PC-9 (cell line): Measurements from ENCODE around the gene SOCS6.

Experiments
- EZH2 ChIP-seq: fragments of 200-600 bp; sonication (generic); IDR thresholded peaks from 2 replicates; pipeline ENCODE4 v1.8.0; 2017; ENCODE audit warnings: antibody characterized with exemption, low read depth
- TF ChIP-seq, protein P1 (sequence below): fragments of 200-600 bp; sonication (generic); conservative IDR thresholded peaks from 2 replicates; pipeline ENCODE4 v1.6.1; 2017; ENCODE audit warnings: mixed run types, antibody characterized with exemption, mild to moderate bottlenecking, moderate library complexity

DNA sequence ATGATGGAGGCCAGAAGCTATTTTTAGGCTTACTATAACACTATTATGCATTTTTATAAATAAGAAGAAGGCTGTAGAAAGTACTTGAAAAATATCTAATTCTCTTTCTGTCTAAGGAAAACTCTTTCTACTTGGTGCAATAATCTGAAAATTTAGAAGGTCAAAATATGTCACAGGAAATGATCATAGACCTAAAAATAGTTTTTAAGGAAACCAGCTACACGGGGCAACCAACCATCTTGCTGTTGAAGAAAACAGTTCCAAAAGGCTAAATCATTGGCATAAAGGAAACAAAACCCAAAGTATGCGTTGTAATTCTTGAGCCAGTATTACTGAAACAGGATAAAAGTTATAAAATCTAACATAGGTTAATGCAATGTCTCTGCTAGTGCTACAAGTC is 40.2 kb downstream of the SOCS6 start:
- TF ChIP-seq EZH2: no peak
- TF ChIP-seq, protein P1, sequence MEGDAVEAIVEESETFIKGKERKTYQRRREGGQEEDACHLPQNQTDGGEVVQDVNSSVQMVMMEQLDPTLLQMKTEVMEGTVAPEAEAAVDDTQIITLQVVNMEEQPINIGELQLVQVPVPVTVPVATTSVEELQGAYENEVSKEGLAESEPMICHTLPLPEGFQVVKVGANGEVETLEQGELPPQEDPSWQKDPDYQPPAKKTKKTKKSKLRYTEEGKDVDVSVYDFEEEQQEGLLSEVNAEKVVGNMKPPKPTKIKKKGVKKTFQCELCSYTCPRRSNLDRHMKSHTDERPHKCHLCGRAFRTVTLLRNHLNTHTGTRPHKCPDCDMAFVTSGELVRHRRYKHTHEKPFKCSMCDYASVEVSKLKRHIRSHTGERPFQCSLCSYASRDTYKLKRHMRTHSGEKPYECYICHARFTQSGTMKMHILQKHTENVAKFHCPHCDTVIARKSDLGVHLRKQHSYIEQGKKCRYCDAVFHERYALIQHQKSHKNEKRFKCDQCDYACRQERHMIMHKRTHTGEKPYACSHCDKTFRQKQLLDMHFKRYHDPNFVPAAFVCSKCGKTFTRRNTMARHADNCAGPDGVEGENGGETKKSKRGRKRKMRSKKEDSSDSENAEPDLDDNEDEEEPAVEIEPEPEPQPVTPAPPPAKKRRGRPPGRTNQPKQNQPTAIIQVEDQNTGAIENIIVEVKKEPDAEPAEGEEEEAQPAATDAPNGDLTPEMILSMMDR: no peak
